ENCODE data around the gene GTF3C1.

GRCh38 chr16:27474041-27474440, 75.7 kb downstream of the GTF3C1 start:
- no peak for TF ChIP-seq CTCF (IDR thresholded peaks at IDR 0.05)
- no peak for TF ChIP-seq POLR2A (IDR thresholded peaks at IDR 0.05)

Data from adrenal gland (tissue), 5 donors.